GM19438 (cell line): Measurements from ENCODE around the gene MAPK12.

ENCODE experiments used
- ATAC-seq: cut with Tn5 transposase; IDR thresholded peaks from one replicate; pipeline ENCODE4 v1.9.1; 2021; ENCODE audit warnings: low read depth; ENCODE audit not compliant: unreplicated experiment

The MAPK12 gene

GRCh38 chr22:50253046-50253915 is 8.2 kb downstream of the MAPK12 start:
- ATAC-seq = no peak

- no peak for ATAC-seq
Measured at GRCh38 chr22:50252082-50253045, 9.1 kb downstream of the MAPK12 start.

- no peak for ATAC-seq
Measured at GRCh38 chr22:50251477-50252081, 9.9 kb downstream of the MAPK12 start.

DNA sequence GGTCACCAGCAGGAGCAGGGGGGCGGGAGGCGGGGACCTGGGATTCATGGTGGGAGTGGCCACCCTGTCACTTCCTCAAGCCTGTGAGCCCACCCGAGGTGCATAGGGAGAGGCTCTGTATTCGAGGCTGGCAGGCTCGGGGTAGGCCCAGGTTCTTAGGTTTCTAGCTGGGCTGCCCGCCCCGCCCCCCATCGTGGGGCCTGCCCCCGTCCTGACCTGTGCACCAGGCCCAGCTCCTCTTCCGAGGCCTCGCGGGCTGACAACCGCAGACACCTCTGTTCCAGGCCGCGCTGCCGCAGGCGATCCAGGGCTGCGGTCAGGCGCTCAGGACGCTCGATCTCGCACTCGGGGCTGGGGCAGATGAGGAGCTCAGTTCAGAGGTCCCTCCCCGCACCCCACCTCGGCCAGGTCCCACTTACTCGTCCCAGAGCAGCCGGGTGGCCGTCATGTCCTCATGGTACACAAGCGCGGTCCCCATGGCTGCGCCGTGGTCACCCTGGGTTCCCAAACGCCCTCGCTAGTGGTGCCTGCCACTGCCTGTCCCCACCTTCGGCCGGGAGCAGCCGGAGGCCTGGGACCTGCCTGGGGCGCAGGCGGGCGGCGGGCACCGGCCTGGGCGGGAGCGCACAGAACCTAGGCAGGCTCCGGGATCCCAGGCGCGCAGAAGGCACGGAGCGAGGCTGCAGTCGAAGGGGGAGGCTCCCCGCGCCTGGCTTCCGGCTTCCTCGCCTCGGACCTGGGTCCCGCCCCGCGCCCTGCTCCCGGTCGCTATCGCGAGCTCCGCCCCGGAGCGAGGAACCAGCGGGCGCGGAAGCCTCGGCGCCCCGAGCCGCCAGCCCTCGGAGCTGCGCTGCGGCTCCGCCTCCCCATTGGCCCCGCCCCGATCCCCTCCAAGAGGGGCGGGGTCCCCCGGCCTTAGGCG is 10.7 kb downstream of the MAPK12 start, which contains the start of gene HDAC10:
HDAC10 (minus strand) TSS at position 711 of the 922 bp plus-strand sequence; CDS start at position 478, 233 bp downstream.
- ATAC-seq = peak; percentile 59

DNA sequence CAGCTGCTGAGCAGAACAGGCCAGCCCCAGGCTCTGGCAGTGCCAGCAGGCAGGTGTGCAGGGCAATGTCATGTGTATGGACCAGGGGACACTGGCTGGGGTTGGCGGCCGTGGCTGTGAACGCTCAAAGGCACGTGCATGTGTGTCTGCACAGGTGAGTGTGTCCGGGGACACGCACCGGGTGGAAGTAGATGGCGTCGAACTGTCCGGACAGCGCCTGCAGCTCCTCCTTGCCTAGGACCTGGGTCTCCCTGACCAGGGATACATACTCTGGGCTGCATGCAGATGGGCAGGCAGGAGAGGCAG is 11.3 kb downstream of the MAPK12 start:
- no peak for ATAC-seq

DNA sequence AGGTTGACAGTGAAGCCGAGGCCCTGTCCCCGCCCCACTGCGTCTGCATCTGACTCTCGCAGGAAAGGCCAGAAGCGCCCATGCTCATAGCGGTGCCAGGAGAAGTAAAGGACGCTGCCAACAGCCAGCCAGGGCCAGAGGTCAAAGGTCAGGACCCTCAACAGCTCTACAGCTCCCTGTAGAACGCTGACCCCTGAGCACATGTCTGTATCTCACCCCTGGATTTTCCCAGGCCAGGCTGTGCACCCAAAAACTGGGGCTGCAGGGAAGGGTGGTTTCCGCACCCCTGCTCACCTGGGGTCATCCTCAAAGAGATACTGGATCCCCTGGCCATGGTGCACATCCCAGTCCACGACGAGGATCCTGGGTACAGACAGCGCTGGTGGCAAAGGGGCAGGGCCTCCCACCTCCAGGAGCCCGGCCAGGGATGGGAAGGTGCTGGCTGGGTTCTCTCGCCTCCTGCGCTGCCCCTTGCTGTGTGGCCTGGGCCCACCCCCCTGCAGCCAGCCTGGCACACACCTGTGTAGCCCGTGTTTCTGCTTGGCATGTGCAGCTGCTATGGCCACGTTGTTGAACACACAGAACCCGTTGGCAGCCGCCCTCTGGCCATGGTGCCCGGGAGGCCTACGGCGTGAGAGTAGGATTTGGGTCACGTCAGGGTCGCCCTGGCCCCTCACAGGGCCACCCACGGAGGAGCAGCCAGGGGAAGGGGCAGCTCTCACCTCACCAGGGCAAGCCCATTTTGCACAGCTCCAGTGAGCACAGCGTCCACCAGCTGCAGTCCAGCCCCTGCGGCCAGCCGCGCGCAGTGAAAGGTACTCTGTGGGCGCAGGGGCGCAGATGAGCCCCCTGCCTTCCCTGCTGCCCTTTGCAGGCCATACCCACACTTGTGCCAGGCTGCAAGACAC is 11.9 kb downstream of the MAPK12 start:
- ATAC-seq = no peak

DNA sequence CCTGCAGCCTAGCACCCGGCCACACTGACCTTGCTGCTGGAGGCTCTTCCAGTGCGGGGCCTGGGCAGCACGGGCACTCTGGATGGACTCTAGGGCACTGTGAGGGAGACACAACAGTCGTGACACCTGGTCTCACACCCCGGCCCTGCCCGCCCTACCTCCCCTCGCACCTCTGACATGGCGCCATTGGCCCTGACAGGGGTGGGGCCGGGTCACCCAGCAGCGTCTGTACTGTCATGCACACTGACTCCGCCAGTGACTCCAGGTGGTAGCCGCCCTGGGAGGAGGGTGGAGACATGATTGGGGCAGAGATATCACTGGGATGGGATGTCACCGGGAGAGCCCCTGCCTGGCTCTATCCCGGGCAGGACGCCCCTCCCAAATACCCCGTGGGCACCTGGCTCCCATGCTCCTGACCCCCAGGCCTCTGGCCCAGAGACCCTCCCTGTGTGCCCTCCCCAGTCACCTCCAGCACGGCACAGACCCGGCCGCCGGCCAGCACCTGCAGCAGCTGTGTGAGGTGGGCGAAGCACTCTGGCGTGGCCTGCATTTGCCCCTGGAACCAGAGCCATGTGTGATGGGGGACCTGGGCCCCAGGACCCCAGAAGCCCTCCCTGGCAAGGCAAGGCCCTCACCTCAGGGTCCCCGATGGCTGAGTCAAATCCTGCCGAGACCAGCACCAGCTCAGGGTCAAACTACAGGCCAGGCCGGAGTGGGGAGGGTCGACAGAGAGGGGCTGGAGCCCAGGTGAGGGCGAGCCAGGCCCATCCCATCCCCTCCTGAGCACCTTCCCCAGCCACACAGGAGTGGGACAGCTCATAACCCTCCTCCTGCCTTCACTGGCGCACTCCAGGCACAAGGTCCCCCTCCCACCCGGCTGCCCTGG is 13.0 kb downstream of the MAPK12 start:
- no peak for ATAC-seq

DNA sequence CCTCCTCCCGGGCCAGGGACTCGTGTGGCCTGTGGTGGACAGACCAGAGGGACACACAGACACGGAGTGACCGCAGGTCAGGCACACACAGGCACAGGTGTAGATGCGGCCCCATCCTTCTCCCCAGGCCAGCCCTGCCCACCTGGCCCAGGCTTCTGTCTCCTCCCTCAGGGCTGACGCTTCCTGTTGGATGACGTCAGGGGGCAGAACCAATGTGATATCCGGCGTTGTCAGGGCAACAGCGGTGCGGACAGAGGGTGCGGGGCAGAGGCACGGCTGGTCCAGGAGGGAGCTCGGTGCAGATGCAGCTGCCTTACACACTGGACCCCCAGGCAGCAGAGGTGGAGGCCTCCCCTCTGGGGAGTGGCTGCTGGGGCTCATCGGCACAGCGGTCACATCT is 13.7 kb downstream of the MAPK12 start:
- no peak for ATAC-seq

GRCh38 chr22:50246242-50247175 is 15.0 kb downstream of the MAPK12 start:
- no peak for ATAC-seq

DNA sequence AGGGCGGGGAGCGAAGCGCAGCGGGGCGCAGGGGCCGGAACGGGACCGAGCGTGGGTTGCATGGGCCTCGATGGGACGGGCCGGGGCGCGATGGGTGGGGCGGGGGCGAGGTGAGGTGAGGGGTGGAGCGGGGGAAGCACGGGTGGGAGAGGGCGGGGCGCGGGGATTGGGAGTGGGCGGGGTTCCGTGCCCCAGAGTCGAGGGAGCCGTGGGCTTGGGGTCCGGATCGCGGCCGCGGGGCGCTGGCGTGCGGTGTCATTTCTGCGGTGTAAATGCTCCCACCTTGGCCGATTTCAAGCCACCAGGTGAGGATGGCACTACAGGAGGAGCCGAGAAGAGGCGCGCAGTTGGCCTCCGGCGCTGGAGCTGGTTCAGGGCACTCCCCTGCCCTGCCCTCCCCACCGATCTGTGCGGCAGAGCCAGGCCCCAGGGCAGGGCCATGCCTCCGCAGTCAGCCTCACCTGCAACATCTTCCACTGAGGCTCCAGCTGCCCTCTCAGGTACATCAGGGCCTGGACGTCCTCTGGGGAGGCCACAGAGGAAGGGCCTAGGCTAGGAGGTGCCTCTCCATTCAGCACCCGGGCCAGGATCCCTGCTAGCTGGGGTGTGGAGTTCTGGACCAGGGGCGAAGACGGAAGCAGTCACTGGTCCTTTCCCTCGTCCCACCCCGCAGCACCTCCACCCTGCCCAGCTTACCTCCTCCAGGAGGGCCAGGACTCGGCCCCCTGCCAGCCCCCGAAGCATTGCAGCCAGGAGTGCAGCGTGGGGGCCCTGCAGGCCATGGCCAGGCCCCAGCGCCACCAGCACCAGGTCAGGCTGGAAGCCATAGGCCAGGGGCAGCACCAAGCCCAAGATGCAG is 16.0 kb downstream of the MAPK12 start:
- peak; percentile 3 for ATAC-seq

- peak; percentile 67 for ATAC-seq
Measured at GRCh38 chr22:50244420-50245213, 16.9 kb downstream of the MAPK12 start, which contains the start of gene TUBGCP6. TUBGCP6 (minus strand) TSS chr22:50245023; CDS start chr22:50244459, 564 bp downstream.

DNA sequence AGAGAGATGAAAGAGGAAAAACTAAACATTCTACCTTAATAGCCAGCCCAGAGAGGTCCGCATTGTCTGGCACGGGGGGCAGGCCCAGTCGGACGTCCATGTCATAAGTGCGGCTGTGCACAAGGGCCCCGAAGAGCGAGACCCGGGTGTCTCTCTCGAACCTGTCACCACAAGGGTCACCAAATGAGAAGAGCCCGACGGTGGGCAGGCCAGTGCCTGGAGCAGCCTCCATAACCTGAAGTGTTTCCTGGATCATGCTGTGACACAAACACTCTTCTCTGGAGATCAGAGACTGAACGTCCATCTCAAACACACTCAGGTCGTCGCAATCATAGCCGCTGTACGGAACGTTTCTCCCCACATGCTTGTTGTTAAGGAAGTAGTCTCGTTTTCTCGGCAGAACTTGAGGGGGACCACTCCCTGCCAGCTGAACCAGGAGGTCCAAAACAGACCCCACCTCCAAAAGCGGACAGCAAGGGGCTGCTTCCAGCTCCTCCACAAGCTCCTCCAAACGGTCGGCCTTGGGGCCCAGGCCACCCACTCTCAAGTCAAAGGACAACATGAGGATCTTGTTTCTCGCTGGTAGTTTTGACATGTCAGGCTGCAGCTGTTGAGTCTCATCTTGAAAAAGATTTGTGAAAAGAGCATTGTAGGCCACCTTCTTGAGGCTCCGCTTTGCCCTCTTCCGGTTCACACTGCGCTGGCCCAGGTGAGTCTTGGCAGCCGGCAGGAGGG is 17.6 kb downstream of the MAPK12 start:
- ATAC-seq = no peak

- ATAC-seq = no peak
Measured at GRCh38 chr22:50242406-50242949, 19.0 kb downstream of the MAPK12 start.

- ATAC-seq = no peak
Measured at GRCh38 chr22:50238755-50239154, 22.7 kb downstream of the MAPK12 start.
